ENCODE measurements around the gene ARL15.

DNA sequence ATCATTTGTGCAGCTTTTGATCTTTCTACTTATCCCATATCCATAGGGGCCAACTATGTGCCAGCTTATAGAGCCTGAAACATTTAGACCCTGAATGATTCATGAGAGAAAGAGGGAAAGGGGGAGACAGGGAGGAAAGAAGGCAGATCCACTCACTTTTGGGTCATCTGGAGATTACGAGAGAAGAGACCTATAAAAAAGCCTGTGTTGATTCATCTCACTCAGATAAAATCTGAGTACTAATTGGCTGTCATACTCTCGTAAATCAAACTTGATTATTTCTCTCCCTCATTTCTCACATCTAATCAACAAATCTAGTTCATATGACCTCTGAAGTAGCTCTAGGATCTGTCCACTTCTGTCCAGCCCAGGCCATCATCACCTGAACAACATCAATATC is 137.1 kb downstream of the ARL15 start:
- TF ChIP-seq GATA3 (IDR thresholded peaks at IDR 0.05; ENCODE audit: low read depth, low read length) (no peak), GATA2 (IDR thresholded peaks at IDR 0.05; ENCODE audit: low read depth, low read length) (peak; percentile 33; the same call in 1 of the 2 replicates)

All from SH-SY5Y (cell line).